IMR-90 (cell line): ENCODE data around the gene PPRC1.

Experiments
- BHLHE40 ChIP-seq: fragments of 150-350 bp; IDR thresholded peaks from 2 replicates; pipeline ENCODE4 v1.6.1; 2016; ENCODE audit warnings: mild to moderate bottlenecking, low read depth, low read length
- CEBPB ChIP-seq: IDR thresholded peaks from 2 replicates; pipeline ENCODE4 v1.6.1; 2012; ENCODE audit warnings: low read depth, low read length, improper control_type of control experiment
- CTCF ChIP-seq: conservative IDR thresholded peaks from 2 replicates; pipeline ENCODE4 v1.5.1; 2012; ENCODE audit warnings: mild to moderate bottlenecking, low read depth, low read length, improper control_type of control experiment
- ELK1 ChIP-seq: fragments of 150-350 bp; IDR thresholded peaks from 2 replicates; pipeline ENCODE4 v1.6.1; 2016; ENCODE audit warnings: low read depth, mild to moderate bottlenecking, low read length, moderate library complexity, borderline replicate concordance
- MAFK ChIP-seq: IDR thresholded peaks from 2 replicates; pipeline ENCODE4 v1.6.1; 2012; ENCODE audit warnings: low read depth, low read length, improper control_type of control experiment
- POLR2A ChIP-seq: IDR thresholded peaks from 2 replicates; pipeline ENCODE4 v1.6.1; 2012; ENCODE audit warnings: mild to moderate bottlenecking, low read depth, low read length
- RAD21 ChIP-seq: IDR thresholded peaks from 2 replicates; pipeline ENCODE4 v1.6.1; 2012; ENCODE audit warnings: low read length, improper control_type of control experiment
- RCOR1 ChIP-seq: IDR thresholded peaks from 2 replicates; pipeline ENCODE4 v1.6.1; 2012; ENCODE audit warnings: mild to moderate bottlenecking, low read length, improper control_type of control experiment; ENCODE audit not compliant: insufficient replicate concordance
- RFX5 ChIP-seq: IDR thresholded peaks from 2 replicates; pipeline ENCODE4 v1.8.0; 2012; ENCODE audit warnings: low read depth, mild to moderate bottlenecking, low read length, moderate library complexity
- USF2 ChIP-seq: fragments of 150-350 bp; IDR thresholded peaks from 2 replicates; pipeline ENCODE4 v1.6.1; 2017; ENCODE audit warnings: mild to moderate bottlenecking, antibody characterized with exemption, low read length, low read depth

- TF ChIP-seq CTCF (no peak), POLR2A (no peak), USF2 (no peak), RAD21 (no peak), ELK1 (no peak), BHLHE40 (no peak), RFX5 (no peak), MAFK (no peak), CEBPB (no peak), RCOR1 (no peak)
These were observed 23.4 kb upstream of the PPRC1 start for GRCh38 chr10:102109166-102110116.
